H1 (cell line): ENCODE measurements around the gene IGSF1. TPM values are rescaled to one million over a fixed set of nuclear protein-coding genes. Genes with fewer than 3 reads are reported as not detected.

Experiments used
- CTCF ChIA-PET: fragments of 300-600 bp; sonication (Branson Sonifier 250); formaldehyde crosslinking; loops from one replicate; lab custom pipeline; 2021; ENCODE audit not compliant: partially characterized antibody; lab: Charles Lee
- POLR2A ChIA-PET: fragments of 300-600 bp; sonication (Branson Sonifier 250); formaldehyde crosslinking; loops from one replicate; lab custom pipeline; 2021; ENCODE audit warnings: inconsistent platforms; ENCODE audit not compliant: partially characterized antibody; lab: Charles Lee
- DNase-seq, 2 experiments: peaks; one replicate each; pipeline versions ENCODE4 v3.0.0 to v3.0.0-alpha.2; 2010 to 2022; ENCODE audit warnings: low spot score in 2 of 2, low read depth in 1 of 2, mixed read lengths in 1 of 2
- FAIRE-seq: peaks from 2 replicates; lab custom pipeline; 2011; peaks lifted over from hg19 to GRCh38; lab: Jason Lieb, UNC
- H2AFZ ChIP-seq: 2 replicates; pipeline ENCODE4 v1.8.1; 2012; ENCODE audit warnings: low read length, inconsistent platforms
- H2AK5ac ChIP-seq: 2 replicates; pipeline ENCODE4 v1.6.1; 2013; ENCODE audit warnings: low read depth, low read length
- H2BK120ac ChIP-seq: replicated peaks from 2 replicates; pipeline ENCODE3; 2013; ENCODE audit warnings: low read depth, low read length, inconsistent platforms
- H2BK12ac ChIP-seq: 2 replicates; pipeline ENCODE4 v1.6.1; 2013; ENCODE audit warnings: low read depth, low read length
- H2BK15ac ChIP-seq: 2 replicates; pipeline ENCODE4 v1.6.1; 2013; ENCODE audit warnings: low read length
- H2BK20ac ChIP-seq: 2 replicates; pipeline ENCODE4 v1.6.1; 2013; ENCODE audit warnings: low read length
- H2BK5ac ChIP-seq: 2 replicates; pipeline ENCODE4 v1.6.1; 2013; ENCODE audit warnings: low read depth, low read length
- H3K14ac ChIP-seq: 2 replicates; pipeline ENCODE4 v1.6.1; 2013; ENCODE audit warnings: inconsistent platforms; ENCODE audit not compliant: insufficient read length
- H3K18ac ChIP-seq: 2 replicates; pipeline ENCODE4 v1.6.1; 2013; ENCODE audit warnings: low read length; ENCODE audit errors: extremely low read depth
- H3K23ac ChIP-seq: 2 replicates; pipeline ENCODE4 v1.6.1; 2013; ENCODE audit warnings: inconsistent platforms; ENCODE audit not compliant: insufficient read length
- H3K23me2 ChIP-seq: 2 replicates; pipeline ENCODE4 v1.6.1; 2013; ENCODE audit warnings: low read depth, low read length
- H3K27ac ChIP-seq: 2 replicates; pipeline ENCODE4 v1.6.1; 2011; ENCODE audit warnings: low read depth, low read length, inconsistent platforms
- H3K27me3 ChIP-seq, 4 experiments: replicated peaks in 1 of 4; 1 replicate in 1 of 4; 2 replicates in 3 of 4; pipeline versions ENCODE4 v1.6.1 to v1.8.1; 2011 to 2013; ENCODE audit warnings: low read length in 3 of 4, mild to moderate bottlenecking in 3 of 4, inconsistent platforms in 2 of 4, mixed read lengths in 2 of 4, moderate library complexity in 1 of 4; ENCODE audit not compliant: control insufficient read depth in 3 of 4, insufficient read depth in 3 of 4; ENCODE audit errors: extremely low read depth in 1 of 4
- H3K36me3 ChIP-seq, 4 experiments: 2 replicates each; pipeline versions ENCODE4 v1.6.1 to v1.8.1; 2011 to 2013; ENCODE audit warnings: mild to moderate bottlenecking in 4 of 4, low read length in 3 of 4, moderate library complexity in 2 of 4, control low read depth in 1 of 4, inconsistent platforms in 1 of 4; ENCODE audit not compliant: insufficient read depth in 4 of 4, control insufficient read depth in 2 of 4
- H3K4ac ChIP-seq: replicated peaks from 2 replicates; pipeline ENCODE3; 2013; ENCODE audit warnings: low read length, low read depth, mixed read lengths, inconsistent platforms; ENCODE audit not compliant: insufficient read length
- H3K4me1 ChIP-seq, 4 experiments: replicated peaks in 1 of 4; 1 replicate in 1 of 4; 2 replicates in 3 of 4; pipeline versions ENCODE4 v1.6.1 to v1.8.1; 2011 to 2013; ENCODE audit warnings: low read length in 3 of 4, inconsistent platforms in 2 of 4, mixed read lengths in 1 of 4; ENCODE audit not compliant: insufficient read depth in 4 of 4, control insufficient read depth in 3 of 4
- H3K4me2 ChIP-seq, 2 experiments: 2 replicates each; pipeline versions ENCODE4 v1.6.1 to v1.8.1; 2011 to 2013; ENCODE audit warnings: low read depth in 2 of 2, low read length in 2 of 2, control low read depth in 1 of 2, inconsistent platforms in 1 of 2, mild to moderate bottlenecking in 1 of 2; ENCODE audit not compliant: insufficient read depth in 1 of 2
- H3K4me3 ChIP-seq, 4 experiments: fragments of 200-600, 300-600 bp in 1 of 4; sonication (generic), shearing (Covaris generic), sonication (Bioruptor Twin) in 1 of 4; 2 replicates each; pipeline versions ENCODE4 v1.5.1 to v1.8.1; 2011 to 2016; ENCODE audit warnings: low read length in 4 of 4, low read depth in 3 of 4, control low read depth in 2 of 4, inconsistent platforms in 2 of 4, mild to moderate bottlenecking in 2 of 4, mixed read lengths in 1 of 4, moderate library complexity in 1 of 4; ENCODE audit not compliant: insufficient read depth in 2 of 4; ENCODE audit errors: extremely low read depth in 1 of 4
- H3K56ac ChIP-seq: replicated peaks from 2 replicates; pipeline ENCODE3; 2013; ENCODE audit warnings: low read depth, mild to moderate bottlenecking, mixed read lengths, low read length, inconsistent platforms; ENCODE audit not compliant: insufficient read length
- H3K79me1 ChIP-seq: 2 replicates; pipeline ENCODE4 v1.6.1; 2013; ENCODE audit warnings: low read depth, low read length, control low read depth
- H3K79me2 ChIP-seq, 2 experiments: 2 replicates each; pipeline versions ENCODE4 v1.6.1 to v1.8.1; 2012 to 2013; ENCODE audit warnings: low read length in 2 of 2, mild to moderate bottlenecking in 2 of 2, inconsistent platforms in 1 of 2; ENCODE audit not compliant: insufficient read depth in 2 of 2, control insufficient read depth in 1 of 2
- H3K9ac ChIP-seq, 4 experiments: replicated peaks in 1 of 4; 1 replicate in 1 of 4; 2 replicates in 3 of 4; pipeline versions ENCODE4 v1.6.1 to v1.8.1; 2011 to 2013; ENCODE audit warnings: low read depth in 3 of 4, low read length in 3 of 4, control low read depth in 2 of 4, mild to moderate bottlenecking in 2 of 4, moderate library complexity in 2 of 4, inconsistent platforms in 1 of 4; ENCODE audit errors: extremely low read depth in 1 of 4
- H3K9me3 ChIP-seq, 2 experiments: 2 replicates each; pipeline versions ENCODE4 v1.6.1 to v1.8.1; 2012 to 2013; ENCODE audit warnings: mild to moderate bottlenecking in 2 of 2, moderate library complexity in 2 of 2, control low read depth in 1 of 2, inconsistent platforms in 1 of 2, low read depth in 1 of 2, low read length in 1 of 2, mixed read lengths in 1 of 2; ENCODE audit not compliant: insufficient read depth in 2 of 2
- H4K20me1 ChIP-seq, 2 experiments: replicated peaks in 1 of 2; 2 replicates each; pipeline versions ENCODE3 to v1.8.1; 2011 to 2013; ENCODE audit warnings: inconsistent platforms in 2 of 2, low read length in 2 of 2, mild to moderate bottlenecking in 1 of 2; ENCODE audit not compliant: insufficient read depth in 2 of 2, control insufficient read depth in 1 of 2
- H4K5ac ChIP-seq: 2 replicates; pipeline ENCODE4 v1.6.1; 2013; ENCODE audit warnings: low read length, low read depth, mixed read lengths, inconsistent platforms; ENCODE audit not compliant: insufficient read length
- H4K8ac ChIP-seq: 2 replicates; pipeline ENCODE4 v1.8.0; 2013; ENCODE audit warnings: mild to moderate bottlenecking, moderate library complexity, low read length, inconsistent platforms; ENCODE audit not compliant: insufficient read depth; ENCODE audit errors: extremely low read depth
- H4K91ac ChIP-seq: replicated peaks from 2 replicates; pipeline ENCODE3; 2013; ENCODE audit warnings: low read length, mixed read lengths, inconsistent platforms; ENCODE audit not compliant: insufficient read length
- POU5F1 ChIP-seq: IDR thresholded peaks from 2 replicates; pipeline ENCODE4 v1.6.1; 2011; ENCODE audit warnings: low read depth, mild to moderate bottlenecking, low read length, moderate library complexity
- RAD21 ChIP-seq, 2 experiments: IDR thresholded peaks in 1 of 2; conservative IDR thresholded peaks in 1 of 2; 2 replicates each; pipeline ENCODE4 v1.6.1; 2011; ENCODE audit warnings: low read depth in 2 of 2, low read length in 2 of 2, improper control_type of control experiment in 1 of 2, inconsistent platforms in 1 of 2, mild to moderate bottlenecking in 1 of 2, moderate library complexity in 1 of 2
- WGBS, 2 experiments: shearing (Covaris generic) in 1 of 2; methylation state at CpG; one replicate each; pipeline versions ENCODE4 v1.1.6 to v1.1.7; 2013 to 2015; ENCODE audit warnings: low lambda C conversion rate in 2 of 2, mixed read lengths in 2 of 2, inconsistent platforms in 1 of 2, low coverage in 1 of 2, missing lambda C conversion rate in 1 of 2; ENCODE audit not compliant: insufficient replicate concordance in 2 of 2, insufficient coverage in 1 of 2, insufficient read length in 1 of 2; ENCODE audit errors: extremely low coverage in 1 of 2, missing lambda C conversion rate in 1 of 2; 5-methylcytosine and 5-hydroxymethylcytosine counted together
- polyA plus RNA-seq, 7 experiments: library from polyadenylated mRNA; depleted of rRNA in 3 of 7; stranded (reverse) in 5 of 7; unstranded in 2 of 7; fragments of >200 nt in 5 of 7; fragments of 200-250 nt in 2 of 7; gene quantifications; 1 replicate in 5 of 7; 2 replicates in 1 of 7; 4 replicates in 1 of 7; pipeline versions ENCODE4 v1.2.1 to v1.2.3, GENCODE V29; 2011 to 2013; ENCODE audit warnings: missing spikeins in 2 of 7, mixed read lengths in 2 of 7
- total RNA-seq: library from RNA; stranded (reverse); fragmentation: NEBNext Ultra II Directional; extraction: Animal tissue kit (Norgen Biotek cat#: 25700); gene quantifications from 2 replicates; pipeline ENCODE4 v1.2.1, GENCODE V29; 2021
- TF ChIP-seq, protein P1 (sequence below), 3 experiments: IDR thresholded peaks; 1 replicate in 2 of 3; 2 replicates in 1 of 3; pipeline versions ENCODE4 v1.5.1 to v1.6.1; 2011; ENCODE audit warnings: low read length in 3 of 3, mild to moderate bottlenecking in 3 of 3, inconsistent platforms in 2 of 3, low read depth in 1 of 3, moderate library complexity in 1 of 3; ENCODE audit not compliant: insufficient read depth in 1 of 3; ENCODE audit errors: control extremely low read depth in 1 of 3

IGSF1 gene
- total and polyA plus RNA-seq, 2 of the 8 experiments (the other 6 are each of a cell fraction or from before 2014, with no cell fraction given), result 23.1 to 39.9 TPM

DNA sequence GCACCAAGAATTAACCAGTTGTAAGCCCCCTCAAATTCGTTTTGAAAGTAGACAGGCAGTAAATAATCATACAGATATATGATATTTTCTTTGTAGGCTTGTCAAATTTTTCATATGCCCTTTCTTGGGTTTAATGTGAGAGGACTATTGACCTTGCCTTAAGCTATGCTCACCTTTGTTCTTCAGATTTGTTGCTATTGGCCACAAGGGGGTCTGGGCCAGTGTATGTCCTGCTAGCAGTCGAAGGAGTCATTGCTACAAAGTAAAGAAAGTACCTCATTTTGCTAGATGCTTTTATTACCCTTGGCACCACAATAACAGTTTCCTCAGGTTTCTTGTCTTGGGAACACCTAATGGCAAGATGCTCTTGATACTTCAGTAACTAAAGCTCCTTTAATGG is 51.7 kb downstream of the IGSF1 start:
- Histone ChIP-seq H2AK5ac (no peak overlapping the region), H2BK12ac (no peak overlapping the region), H3K4ac (no peak overlapping the region), H3K23ac (no peak overlapping the region), H3K36me3 (no peaks in the 10 kb centered on the region), H3K79me1 (no peaks in the 10 kb centered on the region), H3K23me2 (no peaks in the 10 kb centered on the region), H4K20me1 (no peaks in the 10 kb centered on the region), H3K27ac (no peak overlapping the region), H3K14ac (no peak overlapping the region), H2BK20ac (no peak overlapping the region), H2AFZ (no peak overlapping the region), H3K4me2 (no peak overlapping the region), H3K56ac (no peak overlapping the region), H3K4me1 (no peaks in the 10 kb centered on the region), H4K5ac (no peak overlapping the region), H2BK120ac (no peak overlapping the region), H3K4me3 (no peak overlapping the region), H3K79me2 (no peaks in the 10 kb centered on the region), H2BK5ac (no peak overlapping the region), H3K9ac (no peak overlapping the region), H2BK15ac (no peak overlapping the region), H3K9me3 (no peaks in the 10 kb centered on the region), H4K91ac (no peak overlapping the region), H3K18ac (no peak overlapping the region), H3K27me3 (no peaks in the 10 kb centered on the region), H4K8ac (no peak overlapping the region)
- POLR2A ChIA-PET, result no interaction called here
- TF ChIP-seq RAD21 (IDR thresholded peaks at IDR 0.05 in 1 of 2, conservative IDR thresholded peaks at IDR 0.05 in 1 of 2; ENCODE audit: low read depth in 2 of 2, low read length in 2 of 2) (peak in 1 of 2 experiments; percentile 14; a peak in 1 of 4 replicates), POU5F1 (no peak)
- TF ChIP-seq, protein P1, sequence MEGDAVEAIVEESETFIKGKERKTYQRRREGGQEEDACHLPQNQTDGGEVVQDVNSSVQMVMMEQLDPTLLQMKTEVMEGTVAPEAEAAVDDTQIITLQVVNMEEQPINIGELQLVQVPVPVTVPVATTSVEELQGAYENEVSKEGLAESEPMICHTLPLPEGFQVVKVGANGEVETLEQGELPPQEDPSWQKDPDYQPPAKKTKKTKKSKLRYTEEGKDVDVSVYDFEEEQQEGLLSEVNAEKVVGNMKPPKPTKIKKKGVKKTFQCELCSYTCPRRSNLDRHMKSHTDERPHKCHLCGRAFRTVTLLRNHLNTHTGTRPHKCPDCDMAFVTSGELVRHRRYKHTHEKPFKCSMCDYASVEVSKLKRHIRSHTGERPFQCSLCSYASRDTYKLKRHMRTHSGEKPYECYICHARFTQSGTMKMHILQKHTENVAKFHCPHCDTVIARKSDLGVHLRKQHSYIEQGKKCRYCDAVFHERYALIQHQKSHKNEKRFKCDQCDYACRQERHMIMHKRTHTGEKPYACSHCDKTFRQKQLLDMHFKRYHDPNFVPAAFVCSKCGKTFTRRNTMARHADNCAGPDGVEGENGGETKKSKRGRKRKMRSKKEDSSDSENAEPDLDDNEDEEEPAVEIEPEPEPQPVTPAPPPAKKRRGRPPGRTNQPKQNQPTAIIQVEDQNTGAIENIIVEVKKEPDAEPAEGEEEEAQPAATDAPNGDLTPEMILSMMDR (IDR thresholded peaks at IDR 0.05; ENCODE audit: control extremely low read depth in 1 of 3, insufficient read depth in 1 of 3, low read depth in 1 of 3, low read length in 3 of 3), result peak in 1 of 3 experiments; percentile 30; a peak in 1 of 4 replicates
- FAIRE-seq, result no peak
- WGBS, 2 experiments, result 72% methylated on average over 2 of the region's 2 CpGs; no CpG with 5 or more reads in 1 of the 2 experiments
- CTCF ChIA-PET, result interaction anchor here (1.1 to 2.8 kb wide), 7 partner anchors 13 to 438 kb away, joined by 3 to 13 read pairs (median 5); no protein-coding TSS in a partner anchor
- DNase-seq, result no peak
